GM10266 (cell line): Measurements from ENCODE around the gene PLA2G2C.
"Not testable (repeated sequence)": the region's sequence is repeated elsewhere in the genome, so short reads cannot be mapped to it uniquely, and the experiment has no call there.

Experiments used
- DNase-seq: peaks from one replicate; pipeline ENCODE4 v3.0.0; 2012; ENCODE audit errors: extremely low spot score
- CTCF ChIP-seq: IDR thresholded peaks from 2 replicates; pipeline ENCODE4 v1.5.1; 2012; ENCODE audit warnings: mild to moderate bottlenecking, low read depth; ENCODE audit not compliant: control insufficient read depth, insufficient read depth; ENCODE audit errors: missing control alignments

The PLA2G2C gene

GRCh38 chr1:20139776-20140612 is 46.3 kb downstream of the PLA2G2C start:
- DNase-seq, result no peak
- TF ChIP-seq CTCF, result no peak

GRCh38 chr1:20138961-20139550 is 47.3 kb downstream of the PLA2G2C start, which contains the start of gene PLA2G2F:
PLA2G2F (plus strand) TSS chr1:20139323; CDS start chr1:20139428, 105 bp downstream.
- TF ChIP-seq CTCF, result no peak
- no peak for DNase-seq

- no peak for DNase-seq
- no peak for TF ChIP-seq CTCF
Measured at GRCh38 chr1:20138346-20138745, 48.0 kb downstream of the PLA2G2C start.

GRCh38 chr1:20137604-20138003 is 48.7 kb downstream of the PLA2G2C start:
- TF ChIP-seq CTCF, result no peak
- no peak for DNase-seq

GRCh38 chr1:20137055-20137454 is 49.3 kb downstream of the PLA2G2C start:
- DNase-seq, result no peak
- no peak for TF ChIP-seq CTCF

- TF ChIP-seq CTCF, result no peak
- DNase-seq, result no peak
Measured at GRCh38 chr1:20136249-20136648, 50.1 kb downstream of the PLA2G2C start.

GRCh38 chr1:20134995-20135394 is 51.3 kb downstream of the PLA2G2C start:
- no peak for TF ChIP-seq CTCF
- no peak for DNase-seq

- DNase-seq, result not testable (repeated sequence)
Measured at GRCh38 chr1:20130518-20130917, 55.8 kb downstream of the PLA2G2C start.
